GM18505 (cell line): ENCODE data around the gene OR51M1.
A peak's percentile ranks its signal among the peaks of the same experiment; 100 is the strongest.

Experiments used
- ATAC-seq: cut with Tn5 transposase; IDR thresholded peaks from one replicate; pipeline ENCODE4 v1.9.1; 2021; ENCODE audit not compliant: unreplicated experiment
- POLR2A ChIP-seq: IDR thresholded peaks from 4 replicates; pipeline ENCODE4 v1.6.1; 2011; ENCODE audit warnings: borderline replicate concordance; ENCODE audit not compliant: insufficient read depth, insufficient read length; ENCODE audit errors: extremely low read depth

OR51M1 gene

GRCh38 chr11:5366856-5367255 lies 16.8 kb upstream of the OR51M1 start:
- TF ChIP-seq POLR2A, result no peak
- no peak for ATAC-seq

GRCh38 chr11:5367448-5368074 lies 16.1 kb upstream of the OR51M1 start:
- no peak for ATAC-seq
- TF ChIP-seq POLR2A, result no peak

- ATAC-seq, result no peak
- TF ChIP-seq POLR2A, result no peak
These were observed 15.0 kb upstream of the OR51M1 start for GRCh38 chr11:5368502-5369043.

- ATAC-seq, result no peak
These were observed 13.8 kb upstream of the OR51M1 start for GRCh38 chr11:5369789-5370188.

GRCh38 chr11:5380740-5381342 lies 2.8 kb upstream of the OR51M1 start:
- no peak for TF ChIP-seq POLR2A
- ATAC-seq, result peak; percentile 66

More at GRCh38 chr11:5369789-5370188, 13.8 kb upstream of the OR51M1 start:
- no peak for TF ChIP-seq POLR2A

GRCh38 chr11:5384335-5384734 lies 723 bp downstream of the OR51M1 start:
- TF ChIP-seq POLR2A, result no peak

GRCh38 chr11:5390210-5390609 lies 6.6 kb downstream of the OR51M1 start:
- no peak for ATAC-seq

More at GRCh38 chr11:5384335-5384734, 723 bp downstream of the OR51M1 start:
- ATAC-seq, result no peak

GRCh38 chr11:5394091-5394490 lies 10.5 kb downstream of the OR51M1 start:
- TF ChIP-seq POLR2A, result no peak

More at GRCh38 chr11:5390210-5390609, 6.6 kb downstream of the OR51M1 start:
- TF ChIP-seq POLR2A, result no peak

GRCh38 chr11:5398936-5399335 lies 15.3 kb downstream of the OR51M1 start:
- TF ChIP-seq POLR2A, result no peak
- ATAC-seq, result no peak

More at GRCh38 chr11:5394091-5394490, 10.5 kb downstream of the OR51M1 start:
- no peak for ATAC-seq

GRCh38 chr11:5405173-5405572 lies 21.6 kb downstream of the OR51M1 start:
- TF ChIP-seq POLR2A, result no peak
- no peak for ATAC-seq

- ATAC-seq, result no peak
- TF ChIP-seq POLR2A, result no peak
These were observed 37.4 kb downstream of the OR51M1 start for GRCh38 chr11:5420993-5421392.

GRCh38 chr11:5421811-5422210 lies 38.2 kb downstream of the OR51M1 start, which contains the start of gene OR51Q1:
TSS of gene OR51Q1 (plus strand) at chr11:5422111. CDS start at chr11:5422201, 90 bp downstream.
- no peak for ATAC-seq
- TF ChIP-seq POLR2A, result no peak

GRCh38 chr11:5423131-5423530 lies 39.5 kb downstream of the OR51M1 start:
- TF ChIP-seq POLR2A, result no peak

GRCh38 chr11:5441414-5441813 lies 57.8 kb downstream of the OR51M1 start, which contains the start of gene OR51I1:
TSS of gene OR51I1 (minus strand) at chr11:5441514. CDS start at chr11:5441514, 0 bp downstream.
- no peak for TF ChIP-seq POLR2A
- no peak for ATAC-seq

More at GRCh38 chr11:5423131-5423530, 39.5 kb downstream of the OR51M1 start:
- no peak for ATAC-seq
